B cell (primary cell): Measurements from ENCODE around the gene NPR3. TPM values are rescaled to one million over a fixed set of nuclear protein-coding genes. Genes with fewer than 3 reads are reported as not detected.

Experiments
- ATAC-seq: fragments of 200-7000 bp; cut with Tn5 transposase; one replicate; pipeline ENCODE4 v1.10.0; 2021; ENCODE audit warnings: low read depth, mild to moderate bottlenecking, moderate number of reproducible peaks, moderate library complexity
- CTCF ChIA-PET: fragments of 350-600 bp; sonication (Branson Sonifier 250); formaldehyde crosslinking; loops from one replicate; lab custom pipeline; 2021; ENCODE audit warnings: antibody characterized with exemption, inconsistent platforms; lab: Charles Lee
- POLR2A ChIA-PET: fragments of 350-600 bp; sonication (Branson Sonifier 250); formaldehyde crosslinking; loops from one replicate; lab custom pipeline; 2021; ENCODE audit warnings: antibody characterized with exemption; lab: Charles Lee
- DNase-seq: peaks from one replicate; pipeline ENCODE4 v3.0.0; 2013
- H2AFZ ChIP-seq: 2 replicates; pipeline ENCODE4 v1.6.1; 2012; ENCODE audit warnings: mild to moderate bottlenecking, low read depth, low read length; ENCODE audit not compliant: insufficient read depth, poor library complexity, severe bottlenecking
- H3K27ac ChIP-seq, 2 donors: 1 replicate in 1 of 2; 2 replicates in 1 of 2; pipeline ENCODE4 v1.5.1; 2012 to 2013; ENCODE audit warnings: low read length in 2 of 2, mild to moderate bottlenecking in 2 of 2, moderate library complexity in 1 of 2
- H3K27me3 ChIP-seq, 4 experiments: fragments of 200-600 bp in 1 of 4; sonication (generic) in 1 of 4; replicated peaks in 1 of 4; 1 replicate in 2 of 4; 2 replicates in 2 of 4; pipeline versions ENCODE4 v1.6.1 to v1.7.0; 2013 to 2016; ENCODE audit warnings: low read length in 3 of 4, mild to moderate bottlenecking in 2 of 4, mixed read lengths in 1 of 4, moderate library complexity in 1 of 4; ENCODE audit not compliant: insufficient read depth in 4 of 4, control insufficient read depth in 3 of 4; ENCODE audit errors: control extremely low read depth in 1 of 4
- H3K36me3 ChIP-seq, 2 experiments: replicated peaks in 1 of 2; 1 replicate in 1 of 2; 2 replicates in 1 of 2; pipeline versions ENCODE4 v1.6.1 to v1.7.1; 2013; ENCODE audit warnings: low read length in 1 of 2; ENCODE audit not compliant: insufficient read depth in 2 of 2, control insufficient read depth in 1 of 2; ENCODE audit errors: control extremely low read depth in 1 of 2, extremely low read depth in 1 of 2
- H3K4me1 ChIP-seq, 2 donors: fragments of 200-600 bp in 1 of 2; sonication (generic) in 1 of 2; 1 replicate in 1 of 2; 2 replicates in 1 of 2; pipeline versions ENCODE4 v1.5.1 to v1.6.1; 2013 to 2017; ENCODE audit warnings: low read length in 2 of 2; ENCODE audit not compliant: control insufficient read depth in 2 of 2, insufficient read depth in 2 of 2
- H3K4me2 ChIP-seq: replicated peaks from 2 replicates; pipeline ENCODE3; 2012; ENCODE audit warnings: mild to moderate bottlenecking, low read depth, low read length; ENCODE audit not compliant: poor library complexity, severe bottlenecking
- H3K4me3 ChIP-seq, 5 experiments: fragments of 200-600 bp in 1 of 5; sonication (generic) in 1 of 5; 1 replicate in 3 of 5; 2 replicates in 2 of 5; pipeline versions ENCODE4 v1.5.1 to v1.7.0; 2011 to 2016; ENCODE audit warnings: low read length in 4 of 5, mild to moderate bottlenecking in 4 of 5, low read depth in 2 of 5, control low read depth in 1 of 5, moderate library complexity in 1 of 5; ENCODE audit not compliant: insufficient read depth in 1 of 5; ENCODE audit errors: control extremely low read depth in 1 of 5, extremely low read depth in 1 of 5
- H3K79me2 ChIP-seq: fragments of 200-600 bp; sonication (generic); one replicate; pipeline ENCODE4 v1.6.0; 2016; ENCODE audit warnings: low read length; ENCODE audit not compliant: control insufficient read depth, insufficient read depth
- H3K9ac ChIP-seq: fragments of 200-600 bp; sonication (generic); 2 replicates; pipeline ENCODE4 v1.6.1; 2017; ENCODE audit warnings: mild to moderate bottlenecking, low read length, moderate library complexity
- H3K9me3 ChIP-seq, 3 donors: one replicate each; pipeline versions ENCODE4 v1.6.1 to v1.7.1; 2013; ENCODE audit warnings: low read length in 2 of 3; ENCODE audit not compliant: control insufficient read depth in 2 of 3, insufficient read depth in 1 of 3; ENCODE audit errors: control extremely low read depth in 1 of 3
- H4K20me1 ChIP-seq: 2 replicates; pipeline ENCODE4 v1.6.0; 2012; ENCODE audit warnings: mild to moderate bottlenecking, low read length; ENCODE audit not compliant: insufficient read depth, control insufficient read depth, poor library complexity, severe bottlenecking
- H3K27ac Mint-ChIP-seq: one replicate; pipeline ENCODE4 v1.8.0; 2021; ENCODE audit warnings: mixed read lengths
- H3K27me3 Mint-ChIP-seq: one replicate; pipeline ENCODE4 v1.8.0; 2021; ENCODE audit warnings: mixed read lengths
- H3K4me1 Mint-ChIP-seq: one replicate; pipeline ENCODE4 v1.8.0; 2021; ENCODE audit warnings: mixed read lengths
- H3K4me3 Mint-ChIP-seq: one replicate; pipeline ENCODE4 v1.8.0; 2021; ENCODE audit warnings: mixed read lengths
- H3K9me3 Mint-ChIP-seq: one replicate; pipeline ENCODE4 v1.8.0; 2022; ENCODE audit warnings: mixed read lengths; ENCODE audit not compliant: insufficient read depth
- CTCF ChIP-seq: fragments of 200-600 bp; IDR thresholded peaks from one replicate; pipeline ENCODE4 v1.8.0; 2022; ENCODE audit warnings: antibody characterized with exemption, mild to moderate bottlenecking
- EZH2 ChIP-seq: IDR thresholded peaks from 2 replicates; pipeline ENCODE4 v1.6.1; 2012; ENCODE audit warnings: borderline replicate concordance, low read depth, mild to moderate bottlenecking, moderate library complexity, low read length; ENCODE audit not compliant: insufficient read depth, poor library complexity, severe bottlenecking
- WGBS: methylation state at CpG from one replicate; pipeline ENCODE4 v1.1.5; 2013; ENCODE audit warnings: missing lambda C conversion rate; ENCODE audit not compliant: insufficient coverage; 5-methylcytosine and 5-hydroxymethylcytosine counted together
- intact Hi-C: fragments of 100-400 bp; cut with micrococcal nuclease; formaldehyde crosslinking; loops from one replicate; pipeline ENCODE4 v1.10.0; 2022
- polyA plus RNA-seq: library from polyadenylated mRNA; depleted of rRNA; stranded (reverse); fragments of >200 nt; gene quantifications from 2 replicates; pipeline ENCODE4 v1.2.3, GENCODE V29; 2012
- total RNA-seq, 2 donors: library from RNA; stranded (reverse); fragments of 120-200 nt in 1 of 2; gene quantifications; 1 replicate in 1 of 2; 2 replicates in 1 of 2; pipeline versions ENCODE4 v1.2.3 to v1.2.4, GENCODE V29; 2013 to 2022

Gene NPR3
- total and polyA plus RNA-seq, 2 donors (not counting 1 experiment from before 2014, with no cell fraction given) = not detected

- Histone ChIP-seq H3K36me3 (no peaks in the 10 kb centered on the region), H3K9ac (no peak overlapping the region), H3K27me3 (peaks cover 0 to 2% (median 0%) of the 10 kb centered on the region in 4 experiments), H3K4me2 (no peak overlapping the region), H3K79me2 (no peaks in the 10 kb centered on the region), H3K9me3 (peaks cover 0 to 3% (median 0%) of the 10 kb centered on the region in 3 donors), H4K20me1 (no peaks in the 10 kb centered on the region), H3K27ac (no peak overlapping the region), H2AFZ (no peak overlapping the region), H3K4me3 (no peak overlapping the region), H3K4me1 (no peaks in the 10 kb centered on the region)
- no peak for ATAC-seq
- CTCF ChIA-PET = interaction anchor here (0.7 kb wide), 1 partner anchor 37 kb away, joined by 3 read pairs; no protein-coding TSS in a partner anchor
- POLR2A ChIA-PET = no interaction called here
- intact Hi-C loops = no loop called here
- TF ChIP-seq CTCF = no peak
- no peak for TF ChIP-seq EZH2
- Mint-ChIP-seq H3K4me3 (no peak overlapping the region), H3K4me1 (no peaks in the 10 kb centered on the region), H3K27me3 (peaks cover 3% of the 10 kb centered on the region), H3K27ac (no peak overlapping the region), H3K9me3 (no peaks in the 10 kb centered on the region)
- DNase-seq = no peak
- WGBS = 88% methylated on average over 1 of the region's 5 CpGs
Observed at GRCh38 chr5:32770444-32770843, 59.3 kb downstream of the NPR3 start.

GRCh38 chr5:32771037-32771436, 59.9 kb downstream of the NPR3 start:
- Histone ChIP-seq H2AFZ (no peak overlapping the region), H3K27ac (no peak overlapping the region), H3K79me2 (no peaks in the 10 kb centered on the region), H3K36me3 (no peaks in the 10 kb centered on the region), H3K27me3 (peaks cover 0 to 2% (median 0%) of the 10 kb centered on the region in 4 experiments), H3K9me3 (peaks cover 0 to 3% (median 0%) of the 10 kb centered on the region in 3 donors), H3K9ac (no peak overlapping the region), H4K20me1 (no peaks in the 10 kb centered on the region), H3K4me3 (no peak overlapping the region), H3K4me1 (no peaks in the 10 kb centered on the region), H3K4me2 (no peak overlapping the region)
- DNase-seq = no peak
- no peaks in the 10 kb centered on the region for H3K9me3 Mint-ChIP-seq
- H3K27ac Mint-ChIP-seq = no peak overlapping the region
- intact Hi-C loops = no loop called here
- 89% methylated on average over 5 of the region's 9 CpGs for WGBS
- CTCF ChIA-PET = interaction anchor here (0.7 kb wide), 1 partner anchor 38 kb away, joined by 3 read pairs; no protein-coding TSS in a partner anchor
- no peak for ATAC-seq
- no peak overlapping the region for H3K4me3 Mint-ChIP-seq
- TF ChIP-seq EZH2 (no peak), CTCF (no peak)
- no peaks in the 10 kb centered on the region for H3K27me3 Mint-ChIP-seq
- H3K4me1 Mint-ChIP-seq = no peaks in the 10 kb centered on the region
- POLR2A ChIA-PET = no interaction called here
